ENCODE results near the gene WDR36.

DNA sequence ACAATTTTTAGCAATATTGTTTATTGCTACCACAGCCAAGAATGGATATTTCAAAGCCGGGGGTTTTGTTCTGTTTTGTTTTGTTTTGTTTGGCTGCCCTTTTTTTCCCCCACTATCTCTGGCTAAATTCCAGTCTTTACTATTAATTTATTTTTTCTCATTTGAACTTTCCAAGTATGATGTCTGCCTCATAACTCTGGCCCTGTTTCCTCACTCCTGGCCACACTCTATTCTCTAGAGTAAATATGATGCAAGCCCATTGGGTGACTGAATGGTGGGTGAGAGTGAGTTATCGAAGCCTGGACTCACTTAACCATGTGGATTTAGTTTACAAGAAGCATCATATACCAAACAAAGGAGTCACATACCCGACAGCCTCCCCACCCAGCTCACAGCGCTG is 41.9 kb downstream of the WDR36 start:
- TF ChIP-seq, protein P1, sequence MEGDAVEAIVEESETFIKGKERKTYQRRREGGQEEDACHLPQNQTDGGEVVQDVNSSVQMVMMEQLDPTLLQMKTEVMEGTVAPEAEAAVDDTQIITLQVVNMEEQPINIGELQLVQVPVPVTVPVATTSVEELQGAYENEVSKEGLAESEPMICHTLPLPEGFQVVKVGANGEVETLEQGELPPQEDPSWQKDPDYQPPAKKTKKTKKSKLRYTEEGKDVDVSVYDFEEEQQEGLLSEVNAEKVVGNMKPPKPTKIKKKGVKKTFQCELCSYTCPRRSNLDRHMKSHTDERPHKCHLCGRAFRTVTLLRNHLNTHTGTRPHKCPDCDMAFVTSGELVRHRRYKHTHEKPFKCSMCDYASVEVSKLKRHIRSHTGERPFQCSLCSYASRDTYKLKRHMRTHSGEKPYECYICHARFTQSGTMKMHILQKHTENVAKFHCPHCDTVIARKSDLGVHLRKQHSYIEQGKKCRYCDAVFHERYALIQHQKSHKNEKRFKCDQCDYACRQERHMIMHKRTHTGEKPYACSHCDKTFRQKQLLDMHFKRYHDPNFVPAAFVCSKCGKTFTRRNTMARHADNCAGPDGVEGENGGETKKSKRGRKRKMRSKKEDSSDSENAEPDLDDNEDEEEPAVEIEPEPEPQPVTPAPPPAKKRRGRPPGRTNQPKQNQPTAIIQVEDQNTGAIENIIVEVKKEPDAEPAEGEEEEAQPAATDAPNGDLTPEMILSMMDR (IDR thresholded peaks at IDR 0.05): no peak
- TF ChIP-seq POLR2A (IDR thresholded peaks at IDR 0.05) (no peak), POLR2AphosphoS5 (IDR thresholded peaks at IDR 0.05) (no peak), EP300 (IDR thresholded peaks at IDR 0.05) (no peak)

Data from sigmoid colon (tissue), 4 donors.